Activated CD8-positive, alpha-beta memory T cell treated with anti-CD3 and anti-CD28 coated beads, Interleukin-2, amount 50 U/mL, for 1 hour (primary cell): ENCODE data around the gene CERS4.
"Not testable (repeated sequence)": the region's sequence is repeated elsewhere in the genome, so short reads cannot be mapped to it uniquely, and the experiment has no call there.

Experiments
- DNase-seq: peaks from one replicate; pipeline ENCODE4 v3.0.0-alpha.2; 2020; ENCODE audit errors: extremely low read depth

Gene CERS4

DNA sequence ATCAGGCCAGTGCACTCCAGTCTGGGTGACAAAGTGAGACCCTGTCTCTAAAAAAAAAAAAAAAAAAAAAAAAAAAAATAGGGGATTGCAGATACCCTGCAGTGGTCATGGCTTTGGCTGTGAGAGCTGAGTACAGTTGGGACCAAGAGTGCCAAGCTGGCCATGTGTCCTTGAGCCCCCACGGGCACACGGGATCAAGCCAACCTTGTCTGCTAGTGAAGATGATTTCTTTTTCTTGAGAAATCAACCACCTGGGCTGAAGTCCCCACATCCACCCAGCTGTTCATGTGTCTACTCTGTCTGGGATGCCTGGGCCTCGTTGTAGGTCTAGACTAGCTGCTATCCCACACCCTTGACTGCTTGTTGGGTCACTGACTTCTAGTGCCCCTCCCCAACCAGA lies 34.0 kb downstream of the CERS4 start:
- DNase-seq: no peak

DNA sequence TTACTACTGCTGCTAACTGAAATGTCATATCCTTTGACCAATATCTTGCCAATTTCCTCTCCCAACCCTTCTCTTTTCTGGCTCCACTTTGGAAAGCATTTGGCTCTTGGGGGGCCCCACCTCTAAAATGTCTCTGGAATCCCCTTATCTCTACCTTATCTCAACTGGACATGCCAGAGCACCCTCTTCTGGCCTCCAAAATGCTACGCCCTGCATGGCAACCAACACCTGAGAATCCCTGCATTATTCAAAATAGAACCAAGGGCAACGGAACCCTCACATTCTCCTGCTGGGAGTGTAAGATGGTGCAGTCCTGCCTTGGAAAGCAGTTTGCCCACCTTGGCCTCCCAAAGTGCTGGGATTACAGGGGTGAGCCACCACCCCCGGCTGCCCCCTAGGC lies 35.3 kb downstream of the CERS4 start:
- DNase-seq: no peak

DNA sequence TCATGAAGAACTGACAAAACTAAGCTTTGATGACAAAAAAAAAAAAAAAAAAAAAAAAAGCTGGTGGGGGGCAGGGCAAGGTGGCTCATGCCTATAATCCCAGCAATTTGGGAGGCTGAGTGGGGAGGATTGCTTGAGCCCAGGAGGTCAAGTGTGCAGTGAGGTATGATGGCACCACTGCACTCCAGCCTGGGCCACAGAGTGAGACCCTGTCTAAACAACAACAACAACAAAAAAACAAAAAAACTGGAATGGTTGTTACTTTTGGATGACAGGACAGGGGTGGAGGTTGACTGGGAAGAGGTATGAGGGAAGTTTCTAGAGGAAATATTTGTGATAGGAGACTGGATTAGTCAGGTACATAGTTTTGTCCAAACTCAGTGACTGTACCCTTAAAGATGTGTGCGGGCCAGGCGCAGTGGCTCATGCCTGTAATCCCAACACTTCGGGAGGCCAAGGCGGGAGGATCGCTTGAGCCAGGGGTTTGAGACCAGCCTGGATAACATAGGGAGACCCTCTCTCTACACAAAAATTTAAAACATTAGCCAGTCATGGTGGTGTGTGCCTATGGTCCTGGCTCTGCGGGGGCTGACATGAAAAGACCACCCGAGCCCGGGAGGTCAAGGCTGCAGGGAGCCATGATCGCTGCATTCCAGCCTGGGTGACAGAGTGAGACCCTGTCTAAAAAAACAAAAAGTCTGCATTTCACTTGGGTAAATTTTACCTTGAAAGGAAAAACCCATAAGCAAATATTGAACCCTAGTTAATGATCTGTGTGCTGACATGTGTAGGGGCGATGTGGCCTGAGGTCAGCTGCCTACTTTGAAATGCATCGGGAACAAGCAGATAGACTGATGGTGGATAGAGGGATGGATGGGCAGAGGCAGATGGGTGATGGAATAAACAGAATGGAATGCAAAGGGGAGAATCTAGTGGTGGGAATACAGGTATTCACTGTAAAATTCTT lies 37.0 kb downstream of the CERS4 start:
- no peak for DNase-seq

DNA sequence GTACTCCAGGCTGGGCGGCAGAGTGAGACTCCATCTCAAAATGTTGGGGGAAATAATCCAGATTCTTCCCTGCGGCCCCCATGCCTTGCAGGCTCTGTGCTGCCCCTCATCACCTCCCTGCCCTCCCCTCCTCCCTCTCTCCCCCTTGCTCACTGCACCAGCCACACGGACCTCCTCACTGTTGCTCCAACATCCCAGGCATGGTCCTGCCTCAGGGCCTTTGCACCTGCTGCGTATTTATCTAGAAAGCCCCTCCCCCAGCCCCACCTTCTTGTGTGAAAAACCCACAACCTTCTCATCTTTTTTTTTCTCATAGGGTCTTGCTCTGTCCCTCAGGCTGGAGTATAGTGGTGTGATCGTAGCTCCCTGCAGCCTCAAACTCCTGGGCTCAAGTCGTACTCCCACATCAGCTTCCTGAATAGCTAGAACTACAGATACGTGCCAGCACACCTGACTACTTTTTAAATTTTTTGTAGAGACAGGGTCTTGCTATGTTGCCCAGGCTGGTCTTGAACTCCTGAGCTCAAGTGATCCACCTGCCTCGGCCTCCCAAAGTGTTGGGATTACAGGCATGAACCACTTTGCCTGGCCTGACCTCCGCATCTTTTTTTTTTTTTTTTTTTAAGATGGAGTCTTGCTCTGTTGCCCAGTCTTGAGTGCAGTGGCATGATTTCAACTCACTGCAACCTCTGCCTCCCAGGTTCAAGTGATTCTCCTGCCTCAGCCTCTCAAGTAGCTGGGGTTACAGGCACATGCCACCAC lies 38.1 kb downstream of the CERS4 start:
- not testable (repeated sequence) for DNase-seq

DNA sequence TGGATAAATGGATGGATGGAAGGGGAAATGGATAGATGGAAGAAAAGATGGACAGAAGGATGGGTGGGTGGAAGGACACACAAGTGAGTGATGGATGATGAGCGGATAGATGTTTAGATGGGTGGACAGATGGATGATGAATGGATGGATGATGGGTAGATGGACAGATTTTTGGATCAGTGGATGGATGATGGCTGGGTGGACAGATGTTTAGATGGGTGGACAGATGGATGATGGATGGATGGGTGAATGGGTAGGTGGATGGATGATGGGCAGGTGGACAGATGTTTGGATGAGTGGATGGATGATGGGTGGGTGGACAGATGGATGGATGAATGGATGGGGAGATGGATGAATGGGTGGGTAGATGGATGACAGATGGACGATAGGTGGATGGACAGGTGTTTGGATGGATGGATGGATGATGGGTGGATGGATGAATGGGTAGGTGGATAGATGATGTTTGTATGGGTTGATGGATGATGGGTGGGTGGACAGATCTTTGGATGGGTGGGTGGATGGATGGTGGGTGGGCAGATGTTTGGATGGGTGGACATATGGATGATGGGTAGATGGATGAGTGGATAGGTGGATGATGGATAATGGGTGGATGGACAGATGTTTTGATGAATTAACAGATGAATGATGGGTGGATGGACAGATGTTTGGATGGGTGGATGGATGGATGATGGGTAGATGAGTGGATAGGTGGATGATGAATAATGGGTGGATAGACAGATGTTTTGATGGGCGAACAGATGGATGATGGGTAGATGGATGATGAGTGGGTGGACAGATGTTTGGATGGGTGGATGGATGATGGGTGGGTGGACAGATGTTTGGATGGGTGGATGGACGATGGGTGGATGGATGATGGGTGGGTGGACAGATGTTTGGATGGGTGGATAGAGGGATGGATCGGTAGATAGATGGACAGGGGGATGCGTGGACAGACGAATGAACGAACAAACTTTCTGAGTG lies 39.5 kb downstream of the CERS4 start:
- no peak for DNase-seq

DNA sequence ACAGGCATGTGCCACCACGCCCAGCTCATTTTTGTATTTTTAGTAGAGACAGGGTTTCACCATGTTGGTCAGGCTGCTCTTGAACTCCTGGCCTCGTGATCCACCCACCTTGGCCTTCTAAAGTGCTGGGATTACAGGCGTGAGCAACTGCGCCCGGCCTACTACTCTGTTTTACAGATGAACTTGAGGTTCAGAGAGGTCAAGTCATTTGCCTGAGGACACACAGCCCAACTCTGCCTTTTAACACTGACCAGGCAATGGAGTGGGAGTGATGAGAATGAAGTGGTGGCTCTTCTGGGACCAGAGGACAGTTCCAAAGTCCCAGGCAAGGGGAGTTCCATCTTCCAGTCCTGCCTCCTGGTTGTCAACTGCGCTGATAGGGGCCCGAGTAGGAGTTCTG lies 41.4 kb downstream of the CERS4 start:
- DNase-seq: no peak

DNA sequence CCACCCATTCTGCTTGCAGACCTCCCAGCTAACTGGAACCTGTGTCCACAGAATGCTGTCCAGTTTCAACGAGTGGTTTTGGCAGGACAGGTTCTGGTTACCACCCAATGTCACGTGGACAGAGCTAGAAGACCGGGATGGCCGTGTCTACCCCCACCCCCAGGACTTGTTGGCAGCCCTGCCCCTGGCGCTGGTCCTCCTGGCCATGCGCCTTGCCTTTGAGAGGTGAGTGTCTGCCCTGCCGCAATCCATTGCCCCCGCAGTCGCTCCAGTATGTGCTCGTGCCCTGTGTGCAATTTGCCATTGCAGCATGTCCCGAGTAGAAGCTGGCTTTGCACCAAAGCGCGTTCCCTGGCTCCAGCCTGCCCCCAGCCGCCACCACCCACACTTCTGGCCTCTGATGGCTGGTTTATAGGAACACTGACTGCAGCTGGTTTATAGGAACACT lies 41.9 kb downstream of the CERS4 start:
- no peak for DNase-seq

DNA sequence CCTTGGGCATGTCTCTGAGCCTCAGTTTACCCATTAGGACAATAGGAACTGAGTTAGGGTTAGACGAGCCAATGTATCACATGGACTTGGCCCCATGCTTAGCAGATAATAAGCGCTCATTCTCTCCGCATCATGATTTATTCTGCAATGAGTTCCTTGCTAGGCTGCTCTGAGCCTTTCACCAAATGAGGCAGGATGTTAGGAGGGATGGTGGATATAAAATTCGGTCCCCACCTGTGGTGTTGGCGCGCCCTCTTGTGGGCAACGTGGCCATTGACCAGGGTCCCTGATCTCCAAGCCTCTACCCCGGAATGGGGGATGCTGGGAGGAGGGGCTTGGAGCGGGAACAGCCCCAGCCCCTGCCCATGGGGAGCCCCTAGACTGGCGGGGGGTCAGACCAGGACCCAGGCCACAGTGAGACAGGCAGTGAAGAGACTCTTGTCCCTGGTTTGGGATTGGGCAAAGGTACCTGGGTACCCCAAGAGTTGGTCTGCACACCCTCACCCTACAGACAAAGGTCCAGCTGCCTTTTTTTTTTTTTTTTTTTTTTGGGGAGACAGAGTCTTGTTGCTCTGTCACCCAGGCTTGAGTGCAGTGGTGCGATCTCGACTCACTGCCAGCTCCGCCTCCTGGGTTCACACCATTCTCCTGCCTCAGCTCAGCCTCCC lies 43.9 kb downstream of the CERS4 start:
- DNase-seq: peak; percentile 43

DNA sequence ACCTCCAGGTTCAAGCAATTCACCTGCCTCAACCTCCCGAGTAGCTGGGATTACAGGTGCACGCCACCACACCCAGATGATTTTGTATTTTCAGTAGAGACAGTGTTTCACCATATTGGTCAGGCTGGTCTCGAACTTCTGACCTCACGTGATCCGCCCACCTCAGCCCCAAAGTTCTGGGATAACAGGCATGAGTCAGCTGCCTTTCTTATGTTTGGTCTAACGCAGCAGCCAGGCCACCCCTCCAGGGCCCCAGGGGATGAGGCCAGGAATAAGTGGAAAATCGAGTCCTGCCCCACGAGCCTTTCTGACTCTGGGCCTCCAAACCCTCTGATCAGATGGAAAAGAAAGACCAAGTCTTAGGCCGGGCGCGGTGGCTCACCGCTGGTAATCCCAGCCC lies 44.5 kb downstream of the CERS4 start:
- DNase-seq: no peak

DNA sequence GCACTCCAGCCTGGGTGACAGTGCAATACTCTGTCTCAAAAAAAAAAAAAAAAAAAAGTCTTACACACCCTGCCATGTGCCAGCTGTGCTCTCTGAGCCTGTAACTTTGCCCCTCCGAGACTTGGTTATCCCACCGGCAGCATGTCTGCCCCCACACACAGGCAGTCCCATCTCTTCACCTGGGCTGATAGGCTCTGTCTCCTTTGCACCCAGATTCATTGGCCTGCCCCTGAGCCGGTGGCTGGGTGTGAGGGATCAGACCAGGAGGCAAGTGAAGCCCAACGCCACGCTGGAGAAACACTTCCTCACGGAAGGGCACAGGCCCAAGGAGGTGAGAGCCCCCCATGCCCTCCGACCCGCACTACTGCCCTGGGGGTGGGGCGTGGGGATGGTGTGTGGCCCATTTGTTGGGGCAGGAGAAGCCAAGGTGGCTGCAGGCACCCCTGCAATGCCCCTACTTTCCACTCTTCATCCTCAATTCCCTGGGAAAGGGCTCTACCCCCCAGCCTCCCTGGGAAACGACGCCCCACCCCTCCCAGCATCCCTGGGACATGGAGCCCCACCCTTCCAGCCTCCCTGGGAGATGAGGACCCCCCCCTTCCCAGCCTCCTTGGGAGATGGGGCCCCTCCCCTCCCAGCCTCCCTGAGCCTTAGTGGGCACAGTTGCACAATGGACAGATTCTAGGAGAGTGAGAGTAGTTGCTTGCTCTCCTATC lies 45.3 kb downstream of the CERS4 start:
- no peak for DNase-seq

DNA sequence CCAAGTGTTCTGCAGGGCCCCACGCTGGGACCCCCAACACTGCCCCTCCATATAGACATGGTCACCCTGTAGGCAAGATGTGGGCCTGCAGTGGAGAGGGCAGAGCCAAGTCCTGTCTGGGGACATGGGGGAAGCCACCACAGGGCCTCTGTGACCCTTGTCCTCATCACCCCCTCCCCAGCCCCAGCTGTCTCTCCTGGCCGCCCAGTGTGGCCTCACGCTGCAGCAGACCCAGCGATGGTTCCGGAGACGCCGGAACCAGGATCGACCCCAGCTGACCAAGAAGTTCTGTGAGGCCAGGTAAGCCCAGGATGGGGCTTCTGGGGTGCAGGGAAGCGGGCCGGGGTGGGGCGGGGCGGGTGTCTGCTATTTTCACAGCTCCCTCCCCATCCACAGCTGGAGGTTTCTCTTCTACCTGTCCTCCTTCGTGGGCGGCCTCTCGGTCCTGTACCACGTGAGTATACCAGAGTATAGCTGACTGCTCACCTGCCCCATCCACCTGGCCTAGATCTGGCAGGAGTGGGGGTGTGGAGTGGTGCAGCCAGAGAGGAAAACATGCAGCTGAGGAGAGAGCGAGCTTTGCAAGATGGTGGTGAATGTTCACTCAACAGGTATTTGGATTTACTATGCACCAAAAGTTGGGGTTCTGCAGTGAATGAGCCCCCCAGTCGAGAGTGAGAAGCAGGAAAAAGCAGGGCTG lies 46.4 kb downstream of the CERS4 start:
- no peak for DNase-seq

DNA sequence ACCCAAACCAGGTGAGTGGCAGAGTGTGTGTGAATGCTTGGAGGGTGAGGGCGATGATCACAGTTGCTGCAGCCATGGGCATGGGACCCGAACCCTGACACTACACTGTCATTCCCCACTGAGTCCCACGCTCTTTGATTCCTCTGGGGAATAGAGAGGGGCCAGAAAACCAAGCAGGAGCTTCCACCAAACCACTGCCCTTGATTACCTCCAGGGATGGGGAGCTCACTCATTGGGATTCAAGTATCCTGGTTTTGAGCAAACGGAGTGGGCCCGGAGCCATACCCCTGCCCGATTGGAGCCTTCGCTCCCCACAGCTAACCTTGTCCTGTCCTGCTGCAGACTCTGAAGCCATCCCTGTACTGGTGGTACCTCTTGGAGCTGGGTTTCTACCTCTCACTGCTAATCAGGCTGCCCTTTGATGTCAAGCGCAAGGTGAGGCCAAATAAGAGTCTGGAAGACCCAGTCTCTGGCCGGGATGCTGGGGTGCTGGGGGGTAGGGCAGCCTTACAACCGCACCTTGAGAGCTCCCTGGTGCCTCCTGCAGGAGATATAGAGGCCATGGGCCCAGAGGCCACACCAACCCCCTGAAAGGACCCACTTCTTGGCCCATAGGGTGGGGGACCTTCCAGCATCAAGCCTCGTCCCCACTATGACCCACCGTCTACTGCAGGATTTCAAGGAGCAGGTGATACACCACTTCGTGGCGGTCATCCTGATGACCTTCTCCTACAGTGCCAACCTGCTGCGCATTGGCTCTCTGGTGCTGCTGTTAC lies 47.3 kb downstream of the CERS4 start:
- DNase-seq: no peak

DNA sequence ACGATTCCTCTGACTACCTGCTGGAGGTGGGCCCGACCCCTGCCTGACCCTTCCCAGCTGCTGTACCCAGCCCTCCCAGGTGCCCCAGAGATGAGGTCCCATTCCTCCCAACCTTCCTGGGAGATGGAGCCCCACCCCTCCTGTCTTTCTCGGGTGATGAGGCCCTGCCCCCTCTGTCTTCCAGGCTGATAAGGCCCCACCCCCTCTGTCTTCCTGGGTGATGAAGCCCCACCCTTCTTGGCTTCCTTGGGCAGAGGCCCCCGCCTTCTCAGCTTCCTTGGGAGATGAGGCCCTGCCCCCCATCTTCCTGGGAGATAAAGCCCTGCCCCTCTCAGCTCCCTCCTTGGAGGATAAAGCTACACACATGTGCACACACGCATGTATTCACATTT lies 47.9 kb downstream of the CERS4 start:
- DNase-seq: no peak

DNA sequence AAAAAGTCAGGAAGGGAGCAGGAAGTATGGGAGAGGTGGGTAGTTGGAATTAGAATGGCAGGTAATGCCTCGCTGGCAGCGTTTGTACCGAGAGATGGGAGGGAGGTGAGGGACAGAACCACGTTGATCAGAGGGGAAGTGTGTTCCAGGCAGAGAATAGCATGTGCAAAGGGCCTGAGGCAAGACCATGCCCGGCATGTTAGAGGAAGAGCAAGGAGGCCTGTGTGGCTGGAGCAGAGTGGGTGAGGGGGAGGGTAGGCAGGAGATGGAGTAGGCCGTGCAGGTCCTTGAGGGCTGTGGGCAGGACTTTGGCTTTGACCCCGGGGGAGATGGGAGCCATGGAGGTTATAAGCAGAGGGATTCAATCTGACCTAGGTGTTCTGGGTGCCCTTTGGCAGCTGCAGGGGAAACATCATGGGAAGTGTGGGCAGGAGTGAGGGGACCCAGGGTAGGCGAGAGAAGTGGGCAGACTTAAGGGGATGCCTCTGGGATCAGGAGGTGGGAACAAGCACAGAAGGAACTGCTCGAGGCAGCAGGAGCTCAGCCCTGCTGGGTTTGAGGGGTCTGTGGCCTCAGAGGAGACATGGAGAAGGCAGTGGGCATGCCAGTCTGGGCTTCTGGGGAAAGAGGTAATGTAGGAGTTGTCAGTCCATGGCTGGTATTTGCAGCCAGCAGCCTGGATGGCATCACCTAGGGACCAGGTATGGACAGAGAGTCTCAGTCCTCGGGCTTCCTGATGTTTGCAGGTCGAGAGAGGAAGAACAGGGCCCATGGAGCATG lies 50.2 kb downstream of the CERS4 start:
- DNase-seq: no peak

DNA sequence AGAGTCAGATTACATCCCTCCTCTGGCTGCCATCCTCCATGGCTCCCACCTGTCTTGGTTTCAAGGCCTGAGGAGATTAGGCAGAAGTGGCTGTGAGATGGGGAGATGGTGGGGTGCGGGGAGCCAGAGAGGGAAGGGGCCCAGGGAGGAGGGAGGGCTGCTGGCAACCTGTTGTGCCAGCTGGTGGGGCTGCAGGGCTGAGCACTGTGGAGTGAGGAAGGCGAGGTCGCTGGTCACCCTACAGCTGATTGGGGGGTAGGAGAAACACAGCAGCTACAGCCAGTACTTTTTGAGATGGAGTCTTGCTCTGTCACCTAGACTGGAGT lies 50.7 kb downstream of the CERS4 start:
- no peak for DNase-seq

DNA sequence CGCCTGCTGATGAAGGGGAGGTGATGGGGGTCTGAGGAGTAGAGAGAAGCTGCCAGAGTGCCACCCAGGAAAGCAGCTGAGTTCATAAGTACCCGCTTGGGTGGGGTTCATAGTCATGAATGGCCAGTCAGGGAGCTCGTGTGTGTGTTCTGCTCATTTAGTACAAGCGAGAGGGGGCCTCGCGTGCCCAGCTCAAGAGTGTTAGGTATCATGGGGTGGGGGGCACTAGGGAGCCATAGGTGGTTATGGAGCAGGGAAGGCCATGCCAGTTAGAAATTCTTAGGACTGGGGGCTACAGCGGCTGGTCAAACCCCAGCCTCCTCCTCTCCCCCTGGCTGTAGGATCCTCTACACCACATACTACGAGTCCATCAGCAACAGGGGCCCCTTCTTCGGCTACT lies 52.2 kb downstream of the CERS4 start:
- no peak for DNase-seq

DNA sequence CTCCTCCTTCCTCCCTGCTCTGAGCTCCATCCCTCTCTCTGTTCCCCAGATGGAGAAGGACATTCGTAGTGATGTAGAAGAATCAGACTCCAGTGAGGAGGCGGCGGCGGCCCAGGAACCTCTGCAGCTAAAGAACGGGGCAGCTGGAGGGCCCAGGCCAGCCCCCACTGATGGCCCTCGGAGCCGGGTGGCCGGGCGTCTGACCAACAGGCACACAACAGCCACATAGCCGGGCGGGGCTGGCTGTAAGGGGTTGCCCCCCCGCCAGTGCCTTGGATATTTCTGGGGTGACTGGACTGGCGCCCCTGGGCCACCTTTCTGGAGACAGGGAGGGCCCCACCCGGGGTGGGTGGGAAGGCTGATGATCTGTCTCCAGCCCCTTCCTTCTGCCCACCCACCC lies 52.7 kb downstream of the CERS4 start:
- no peak for DNase-seq

DNA sequence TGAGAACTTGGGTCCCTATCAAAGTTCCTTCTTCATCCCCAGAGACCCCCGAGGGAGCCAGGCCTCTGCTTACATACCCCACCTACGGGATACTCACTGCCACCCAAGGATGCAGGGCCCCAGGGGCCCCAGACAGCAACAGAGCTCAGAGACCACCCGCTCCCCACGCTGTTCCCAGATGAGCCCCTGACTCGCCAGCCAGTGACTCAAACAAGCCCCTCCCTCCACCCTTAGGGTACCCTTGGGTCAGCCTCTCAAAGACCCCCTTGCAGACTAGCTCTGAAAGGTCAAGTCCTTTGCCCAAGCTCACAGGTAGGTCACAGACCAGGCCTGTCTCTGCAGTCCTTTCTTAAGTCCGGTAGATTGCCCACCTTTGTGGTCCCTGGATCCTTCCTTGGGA lies 53.3 kb downstream of the CERS4 start:
- DNase-seq: no peak
